HG02970 (cell line): ENCODE measurements around the gene ANXA3.
"Not testable (repeated sequence)": the region's sequence is repeated elsewhere in the genome, so short reads cannot be mapped to it uniquely, and the experiment has no call there.

Source experiments
- ATAC-seq: cut with Tn5 transposase; IDR thresholded peaks from one replicate; pipeline ENCODE4 v1.9.1; 2021; ENCODE audit warnings: mild to moderate bottlenecking, moderate library complexity, moderate number of reproducible peaks; ENCODE audit not compliant: unreplicated experiment, low FRiP score

Gene ANXA3

GRCh38 chr4:78569306-78569821 lies 17.8 kb downstream of the ANXA3 start:
- no peak for ATAC-seq

GRCh38 chr4:78570117-78570516 lies 18.5 kb downstream of the ANXA3 start:
- ATAC-seq = no peak

GRCh38 chr4:78571804-78572203 lies 20.2 kb downstream of the ANXA3 start:
- ATAC-seq = no peak

GRCh38 chr4:78578674-78579425 lies 27.3 kb downstream of the ANXA3 start:
- no peak for ATAC-seq

GRCh38 chr4:78581618-78582017 lies 30.0 kb downstream of the ANXA3 start:
- ATAC-seq = no peak

- ATAC-seq = no peak
Measured at GRCh38 chr4:78584863-78585547, 33.4 kb downstream of the ANXA3 start.

- ATAC-seq = no peak
Measured at GRCh38 chr4:78585633-78586032, 34.1 kb downstream of the ANXA3 start.

GRCh38 chr4:78588894-78589545 lies 37.5 kb downstream of the ANXA3 start:
- ATAC-seq = no peak

GRCh38 chr4:78591404-78591803 lies 39.8 kb downstream of the ANXA3 start:
- ATAC-seq = no peak

- no peak for ATAC-seq
Measured at GRCh38 chr4:78592088-78592783, 40.7 kb downstream of the ANXA3 start.

- ATAC-seq = no peak
Measured at GRCh38 chr4:78596111-78596742, 44.7 kb downstream of the ANXA3 start.

- ATAC-seq = not testable (repeated sequence)
Measured at GRCh38 chr4:78598431-78598830, 46.9 kb downstream of the ANXA3 start.

- ATAC-seq = no peak
Measured at GRCh38 chr4:78599147-78599546, 47.6 kb downstream of the ANXA3 start.

- no peak for ATAC-seq
Measured at GRCh38 chr4:78599931-78600375, 48.4 kb downstream of the ANXA3 start.

- no peak for ATAC-seq
Measured at GRCh38 chr4:78601013-78601412, 49.4 kb downstream of the ANXA3 start.

GRCh38 chr4:78602334-78602733 lies 50.8 kb downstream of the ANXA3 start:
- ATAC-seq = no peak

- ATAC-seq = no peak
Measured at GRCh38 chr4:78603384-78603783, 51.8 kb downstream of the ANXA3 start.

- ATAC-seq = no peak
Measured at GRCh38 chr4:78604988-78605387, 53.4 kb downstream of the ANXA3 start.

GRCh38 chr4:78606035-78606434 lies 54.5 kb downstream of the ANXA3 start:
- no peak for ATAC-seq

- ATAC-seq = no peak
Measured at GRCh38 chr4:78606530-78607095, 55.0 kb downstream of the ANXA3 start.
